CD14-positive monocyte (primary cell): ENCODE data around the gene MITF. TPM values are rescaled to one million over a fixed set of nuclear protein-coding genes. Genes with fewer than 3 reads are reported as not detected.

ENCODE experiments used
- DNase-seq, 3 donors: peaks; one replicate each; pipeline ENCODE4 v3.0.0-alpha.2; 2011 to 2022
- H2AFZ ChIP-seq: 2 replicates; pipeline ENCODE4 v1.6.0; 2012; ENCODE audit warnings: mild to moderate bottlenecking, low read depth, low read length, inconsistent platforms; ENCODE audit not compliant: insufficient read depth, poor library complexity, severe bottlenecking
- H3K27ac ChIP-seq, 2 donors: 1 replicate in 1 of 2; 2 replicates in 1 of 2; pipeline ENCODE4 v1.5.1; 2012 to 2013; ENCODE audit warnings: low read length in 2 of 2, control low read depth in 1 of 2, inconsistent platforms in 1 of 2, low read depth in 1 of 2, mild to moderate bottlenecking in 1 of 2
- H3K27me3 ChIP-seq, 2 donors: one replicate each; pipeline versions ENCODE4 v1.6.0 to v1.6.1; 2011 to 2013; ENCODE audit warnings: low read length in 2 of 2; ENCODE audit not compliant: control insufficient read depth in 2 of 2, insufficient read depth in 2 of 2
- H3K36me3 ChIP-seq, 2 donors: replicated peaks in 1 of 2; 1 replicate in 1 of 2; 2 replicates in 1 of 2; pipeline versions ENCODE4 v1.5.1 to v1.6.1; 2012 to 2013; ENCODE audit warnings: low read length in 2 of 2, control low read depth in 1 of 2, inconsistent platforms in 1 of 2, mild to moderate bottlenecking in 1 of 2; ENCODE audit not compliant: insufficient read depth in 2 of 2, control insufficient read depth in 1 of 2
- H3K4me1 ChIP-seq, 2 donors: 1 replicate in 1 of 2; 2 replicates in 1 of 2; pipeline versions ENCODE4 v1.5.1 to v1.6.1; 2012 to 2013; ENCODE audit warnings: low read length in 2 of 2, control low read depth in 1 of 2, inconsistent platforms in 1 of 2, mild to moderate bottlenecking in 1 of 2, moderate library complexity in 1 of 2; ENCODE audit not compliant: insufficient read depth in 2 of 2, control insufficient read depth in 1 of 2
- H3K4me2 ChIP-seq: replicated peaks from 2 replicates; pipeline ENCODE3; 2012; ENCODE audit warnings: low read length, moderate library complexity, mild to moderate bottlenecking; ENCODE audit not compliant: poor library complexity, severe bottlenecking; ENCODE audit errors: extremely low read depth
- H3K4me3 ChIP-seq, 3 experiments: fragments of 200-600 bp in 1 of 3; sonication (generic) in 1 of 3; replicated peaks in 1 of 3; 1 replicate in 2 of 3; 2 replicates in 1 of 3; pipeline ENCODE4 v1.5.1; 2011 to 2013; ENCODE audit warnings: low read length in 3 of 3, mild to moderate bottlenecking in 3 of 3, control low read depth in 2 of 3, low read depth in 2 of 3, inconsistent platforms in 1 of 3, moderate library complexity in 1 of 3
- H3K79me2 ChIP-seq: 2 replicates; pipeline ENCODE4 v1.6.0; 2012; ENCODE audit warnings: mild to moderate bottlenecking, control low read depth, inconsistent platforms, low read length, moderate library complexity; ENCODE audit not compliant: insufficient read depth
- H3K9ac ChIP-seq: 2 replicates; pipeline ENCODE4 v1.6.0; 2017; ENCODE audit warnings: low read length, mild to moderate bottlenecking; ENCODE audit not compliant: insufficient read depth, poor library complexity, severe bottlenecking
- H3K9me3 ChIP-seq, 2 donors: replicated peaks in 1 of 2; 1 replicate in 1 of 2; 2 replicates in 1 of 2; pipeline versions ENCODE4 v1.5.1 to v1.6.1; 2012 to 2013; ENCODE audit warnings: low read length in 2 of 2, control low read depth in 1 of 2; ENCODE audit not compliant: control insufficient read depth in 1 of 2, insufficient read depth in 1 of 2
- H4K20me1 ChIP-seq: 2 replicates; pipeline ENCODE4 v1.6.0; 2012; ENCODE audit warnings: mild to moderate bottlenecking, low read length, control low read depth, moderate library complexity; ENCODE audit not compliant: insufficient read depth
- H3K27ac Mint-ChIP-seq, 7 donors: one replicate each; pipeline ENCODE4 v1.8.0; 2020; ENCODE audit warnings: mild to moderate bottlenecking in 7 of 7, mixed read lengths in 7 of 7, moderate library complexity in 6 of 7, inconsistent platforms in 2 of 7
- H3K27me3 Mint-ChIP-seq, 3 donors: one replicate each; pipeline ENCODE4 v1.8.0; 2021 to 2022; ENCODE audit warnings: low read depth in 3 of 3, mild to moderate bottlenecking in 3 of 3, mixed read lengths in 3 of 3, moderate library complexity in 3 of 3, inconsistent platforms in 1 of 3
- H3K36me3 Mint-ChIP-seq, 2 donors: one replicate each; pipeline ENCODE4 v1.8.0; 2020; ENCODE audit warnings: mixed read lengths in 2 of 2, inconsistent platforms in 1 of 2, mild to moderate bottlenecking in 1 of 2
- H3K4me1 Mint-ChIP-seq: one replicate; pipeline ENCODE4 v1.8.0; 2020; ENCODE audit warnings: mild to moderate bottlenecking, mixed read lengths
- H3K4me3 Mint-ChIP-seq, 2 donors: one replicate each; pipeline ENCODE4 v1.8.0; 2020; ENCODE audit warnings: mild to moderate bottlenecking in 2 of 2, mixed read lengths in 2 of 2, moderate library complexity in 1 of 2
- H3K9me3 Mint-ChIP-seq, 7 donors: one replicate each; pipeline ENCODE4 v1.8.0; 2020 to 2022; ENCODE audit warnings: mixed read lengths in 7 of 7, mild to moderate bottlenecking in 6 of 7, moderate library complexity in 6 of 7, inconsistent platforms in 2 of 7
- WGBS: methylation state at CpG from one replicate; pipeline ENCODE4 v1.1.5; 2013; ENCODE audit warnings: missing lambda C conversion rate; ENCODE audit not compliant: insufficient coverage; 5-methylcytosine and 5-hydroxymethylcytosine counted together
- intact Hi-C, 2 donors: fragments of 100-400 bp; cut with micrococcal nuclease; formaldehyde crosslinking; loops; one replicate each; pipeline versions ENCODE4 v1.15.0 to v1.15.1; 2023
- polyA plus RNA-seq, 3 donors: library from polyadenylated mRNA; depleted of rRNA in 1 of 3; unstranded in 2 of 3; stranded (reverse) in 1 of 3; fragments of 300-500 nt in 2 of 3; fragments of >200 nt in 1 of 3; fragmentation: Illumina TruSeq in 2 of 3; gene quantifications; 1 replicate in 2 of 3; 2 replicates in 1 of 3; pipeline ENCODE4 v1.2.3, GENCODE V29; 2012 to 2021
- TF ChIP-seq, protein P1 (sequence below): fragments of 200-600 bp; IDR thresholded peaks from one replicate; pipeline ENCODE4 v1.8.0; 2022; ENCODE audit warnings: antibody characterized with exemption, mild to moderate bottlenecking

MITF gene
- polyA plus RNA-seq, 3 donors = 7.0 to 15.1 (median 12.1) TPM

DNA sequence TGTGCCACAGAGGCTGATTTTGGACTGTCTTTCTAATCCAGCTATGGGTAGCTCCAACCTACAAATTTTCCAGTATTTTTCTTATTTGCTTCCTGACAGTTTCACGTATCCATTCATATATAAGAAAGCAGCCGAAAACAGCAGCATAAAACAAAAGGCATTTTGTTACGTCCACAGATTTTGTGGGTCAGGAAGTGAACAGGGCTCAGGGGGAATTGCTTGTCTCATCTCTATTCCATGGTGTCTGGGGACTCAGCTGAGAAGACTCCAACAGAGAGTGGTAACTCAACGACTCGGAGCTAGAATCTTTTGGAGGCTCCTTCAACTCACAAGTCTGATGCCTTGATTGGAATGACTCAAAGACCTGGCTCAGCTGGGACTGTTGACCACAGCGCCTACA lies 248.6 kb downstream of the MITF start:
- no peak overlapping the region for H3K27ac ChIP-seq
- H3K4me3 ChIP-seq = no peak overlapping the region
- no peak overlapping the region for H3K4me2 ChIP-seq
- Mint-ChIP-seq H3K4me1 (peaks cover 16% of the 10 kb centered on the region), H3K36me3 (no peaks in the 10 kb centered on the region), H3K27me3 (peaks cover 0 to 2% (median 0%) of the 10 kb centered on the region in 3 donors), H3K4me3 (no peak overlapping the region), H3K27ac (no peak overlapping the region), H3K9me3 (peaks cover 0 to 4% (median 0%) of the 10 kb centered on the region in 7 donors)
- TF ChIP-seq, protein P1, sequence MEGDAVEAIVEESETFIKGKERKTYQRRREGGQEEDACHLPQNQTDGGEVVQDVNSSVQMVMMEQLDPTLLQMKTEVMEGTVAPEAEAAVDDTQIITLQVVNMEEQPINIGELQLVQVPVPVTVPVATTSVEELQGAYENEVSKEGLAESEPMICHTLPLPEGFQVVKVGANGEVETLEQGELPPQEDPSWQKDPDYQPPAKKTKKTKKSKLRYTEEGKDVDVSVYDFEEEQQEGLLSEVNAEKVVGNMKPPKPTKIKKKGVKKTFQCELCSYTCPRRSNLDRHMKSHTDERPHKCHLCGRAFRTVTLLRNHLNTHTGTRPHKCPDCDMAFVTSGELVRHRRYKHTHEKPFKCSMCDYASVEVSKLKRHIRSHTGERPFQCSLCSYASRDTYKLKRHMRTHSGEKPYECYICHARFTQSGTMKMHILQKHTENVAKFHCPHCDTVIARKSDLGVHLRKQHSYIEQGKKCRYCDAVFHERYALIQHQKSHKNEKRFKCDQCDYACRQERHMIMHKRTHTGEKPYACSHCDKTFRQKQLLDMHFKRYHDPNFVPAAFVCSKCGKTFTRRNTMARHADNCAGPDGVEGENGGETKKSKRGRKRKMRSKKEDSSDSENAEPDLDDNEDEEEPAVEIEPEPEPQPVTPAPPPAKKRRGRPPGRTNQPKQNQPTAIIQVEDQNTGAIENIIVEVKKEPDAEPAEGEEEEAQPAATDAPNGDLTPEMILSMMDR = no peak
- no peaks in the 10 kb centered on the region for H3K9me3 ChIP-seq
- H4K20me1 ChIP-seq = no peaks in the 10 kb centered on the region
- no peak overlapping the region for H2AFZ ChIP-seq
- no peak overlapping the region for H3K9ac ChIP-seq
- WGBS = 91% methylated on average over 5 of the region's 6 CpGs
- no peaks in the 10 kb centered on the region for H3K79me2 ChIP-seq
- H3K4me1 ChIP-seq = peaks cover 10 to 14% of the 10 kb centered on the region in 2 donors
- H3K27me3 ChIP-seq = no peaks in the 10 kb centered on the region
- no peak for DNase-seq
- intact Hi-C loops = no loop called here
- H3K36me3 ChIP-seq = no peaks in the 10 kb centered on the region

DNA sequence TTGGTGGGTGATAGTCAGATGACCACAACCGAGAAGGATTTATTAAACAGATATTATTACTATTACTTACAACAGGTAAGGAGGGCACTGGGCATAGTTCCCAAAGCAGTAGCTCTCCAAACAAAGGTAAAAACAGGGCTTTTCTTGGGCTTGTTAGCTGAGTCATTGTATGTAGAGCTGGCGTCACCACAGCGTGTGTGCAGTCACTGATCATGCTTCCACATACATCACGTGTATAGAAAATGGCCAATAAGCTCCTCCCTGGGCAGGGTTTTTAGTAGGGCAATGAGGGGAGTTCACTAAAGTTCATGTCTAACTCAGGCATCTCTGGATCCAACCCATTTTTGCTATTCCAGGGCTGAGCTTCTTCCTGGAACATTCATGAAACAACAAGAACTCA lies 254.5 kb downstream of the MITF start:
- H3K4me1 Mint-ChIP-seq = peaks cover 18% of the 10 kb centered on the region
- H3K9me3 Mint-ChIP-seq = peaks cover 0 to 4% (median 0%) of the 10 kb centered on the region in 7 donors
- H3K4me1 ChIP-seq = peaks cover 16 to 17% of the 10 kb centered on the region in 2 donors
- no peak overlapping the region for H3K4me2 ChIP-seq
- no peak overlapping the region for H3K4me3 Mint-ChIP-seq
- peaks cover 0 to 2% (median 0%) of the 10 kb centered on the region in 3 donors for H3K27me3 Mint-ChIP-seq
- no peak for DNase-seq
- TF ChIP-seq, protein P1 = no peak
- 90% methylated on average over 3 of the region's 4 CpGs for WGBS
- H4K20me1 ChIP-seq = no peaks in the 10 kb centered on the region
- no peaks in the 10 kb centered on the region for H3K79me2 ChIP-seq
- H2AFZ ChIP-seq = no peak overlapping the region
- no peaks in the 10 kb centered on the region for H3K27me3 ChIP-seq
- H3K9me3 ChIP-seq = no peaks in the 10 kb centered on the region
- H3K4me3 ChIP-seq = no peak overlapping the region
- H3K36me3 ChIP-seq = no peaks in the 10 kb centered on the region
- H3K9ac ChIP-seq = no peak overlapping the region
- intact Hi-C loops = no loop called here
- H3K27ac ChIP-seq = no peak overlapping the region
- H3K36me3 Mint-ChIP-seq = no peaks in the 10 kb centered on the region
- no peak overlapping the region for H3K27ac Mint-ChIP-seq
